Loucy (cell line): ENCODE results near the gene SDF2L1.
A peak's percentile ranks its signal among the peaks of the same experiment; 100 is the strongest.

ENCODE experiments used
- H2AFZ ChIP-seq: fragments of 200-600 bp; sonication (generic); 2 replicates; pipeline ENCODE4 v1.6.0; 2016; ENCODE audit warnings: antibody characterized with exemption, mild to moderate bottlenecking, low read length, moderate library complexity
- H3F3A ChIP-seq: fragments of 200-600 bp; 2 replicates; pipeline ENCODE4 v1.6.0; 2016; ENCODE audit warnings: antibody characterized with exemption, low read depth, mild to moderate bottlenecking
- H3K27me3 ChIP-seq: fragments of 200-600 bp; sonication (generic); 2 replicates; pipeline ENCODE4 v1.6.1; 2014; ENCODE audit warnings: low read length, mild to moderate bottlenecking; ENCODE audit not compliant: insufficient read depth, poor library complexity, severe bottlenecking
- H3K36me3 ChIP-seq: fragments of 200-600 bp; sonication (generic); 2 replicates; pipeline ENCODE4 v1.6.1; 2016; ENCODE audit warnings: low read length; ENCODE audit not compliant: insufficient read depth
- H3K4me1 ChIP-seq: fragments of 200-600 bp; sonication (generic); 2 replicates; pipeline ENCODE4 v1.5.1; 2014; ENCODE audit warnings: low read length, mild to moderate bottlenecking; ENCODE audit not compliant: insufficient read depth, poor library complexity, severe bottlenecking
- H3K4me2 ChIP-seq: fragments of 200-600 bp; sonication (generic); 2 replicates; pipeline ENCODE4 v1.6.0; 2014; ENCODE audit warnings: antibody characterized with exemption, low read length, low read depth, mild to moderate bottlenecking; ENCODE audit not compliant: poor library complexity, severe bottlenecking
- H3K4me3 ChIP-seq: fragments of 200-600 bp; sonication (generic); 2 replicates; pipeline ENCODE4 v1.5.1; 2014; ENCODE audit warnings: low read length, mild to moderate bottlenecking, mixed read lengths; ENCODE audit not compliant: poor library complexity, severe bottlenecking
- H3K79me2 ChIP-seq: fragments of 200-600 bp; sonication (generic); 2 replicates; pipeline ENCODE4 v1.6.1; 2014; ENCODE audit warnings: low read length; ENCODE audit not compliant: insufficient read depth
- H3K9ac ChIP-seq: fragments of 200-600 bp; sonication (generic); 2 replicates; pipeline ENCODE4 v1.6.0; 2014; ENCODE audit warnings: mild to moderate bottlenecking, low read depth, low read length, moderate library complexity; ENCODE audit not compliant: poor library complexity, severe bottlenecking
- H3K9me2 ChIP-seq: fragments of 200-600 bp; sonication (generic); replicated peaks from 2 replicates; pipeline ENCODE4 v1.6.1; 2016; ENCODE audit warnings: low read depth, low read length, mixed read lengths
- H3K9me3 ChIP-seq: fragments of 200-600 bp; sonication (generic); 2 replicates; pipeline ENCODE4 v1.6.1; 2014; ENCODE audit warnings: mild to moderate bottlenecking, antibody characterized with exemption, low read length, low read depth; ENCODE audit not compliant: insufficient read depth
- H4K20me1 ChIP-seq: fragments of 200-600 bp; sonication (generic); 2 replicates; pipeline ENCODE4 v1.6.0; 2014; ENCODE audit warnings: antibody characterized with exemption, low read length, mild to moderate bottlenecking; ENCODE audit not compliant: insufficient read depth, poor library complexity, severe bottlenecking
- CTCF ChIP-seq: fragments of 200-600 bp; sonication (generic); conservative IDR thresholded peaks from 2 replicates; pipeline ENCODE4 v1.5.1; 2014; ENCODE audit warnings: mild to moderate bottlenecking, antibody characterized with exemption, low read length
- EZH2phosphoT487 ChIP-seq: fragments of 200-600 bp; IDR thresholded peaks from 2 replicates; pipeline ENCODE4 v1.6.1; 2018; ENCODE audit warnings: antibody characterized with exemption, mild to moderate bottlenecking, moderate library complexity, borderline replicate concordance

Gene SDF2L1

GRCh38 chr22:21624120-21624879, 17.8 kb upstream of the SDF2L1 start:
- no peaks in the 10 kb centered on the region for H3K27me3 ChIP-seq
- no peaks in the 10 kb centered on the region for H3K9me3 ChIP-seq
- peaks cover 82% of the 10 kb centered on the region for H4K20me1 ChIP-seq
- no peak overlapping the region for H3K4me3 ChIP-seq
- H3K4me1 ChIP-seq, result peaks cover 13% of the 10 kb centered on the region
- peaks cover 5% of the 10 kb centered on the region; the same call in 1 of the 2 replicates for H3F3A ChIP-seq
- H3K4me2 ChIP-seq, result no peak overlapping the region
- no peak overlapping the region for H3K9ac ChIP-seq
- H3K36me3 ChIP-seq, result peaks cover 61% of the 10 kb centered on the region; the same call in 1 of the 2 replicates
- no peak for TF ChIP-seq EZH2phosphoT487
- peak; percentile 88 for TF ChIP-seq CTCF
- no peaks in the 10 kb centered on the region for H3K9me2 ChIP-seq
- no peak overlapping the region for H2AFZ ChIP-seq
- peaks cover 85% of the 10 kb centered on the region for H3K79me2 ChIP-seq

GRCh38 chr22:21624880-21625791, 17.0 kb upstream of the SDF2L1 start:
- H2AFZ ChIP-seq, result no peak overlapping the region
- peaks cover 55% of the 10 kb centered on the region; the same call in 1 of the 2 replicates for H3K36me3 ChIP-seq
- H3K4me2 ChIP-seq, result no peak overlapping the region
- H3K79me2 ChIP-seq, result peaks cover 81% of the 10 kb centered on the region
- no peaks in the 10 kb centered on the region for H3K9me2 ChIP-seq
- no peak overlapping the region for H3K4me3 ChIP-seq
- H3K4me1 ChIP-seq, result peaks cover 13% of the 10 kb centered on the region
- no peaks in the 10 kb centered on the region for H3K9me3 ChIP-seq
- H3K9ac ChIP-seq, result no peak overlapping the region
- H3F3A ChIP-seq, result peaks cover 5% of the 10 kb centered on the region; the same call in 1 of the 2 replicates
- TF ChIP-seq CTCF (no peak), EZH2phosphoT487 (no peak)
- H3K27me3 ChIP-seq, result peaks cover 5% of the 10 kb centered on the region
- H4K20me1 ChIP-seq, result peaks cover 77% of the 10 kb centered on the region

GRCh38 chr22:21626073-21626734, 15.9 kb upstream of the SDF2L1 start:
- Histone ChIP-seq H3K9me2 (no peaks in the 10 kb centered on the region), H3K9me3 (no peaks in the 10 kb centered on the region), H3K4me3 (no peak overlapping the region), H4K20me1 (peaks cover 69% of the 10 kb centered on the region), H3F3A (peaks cover 5% of the 10 kb centered on the region; the same call in 1 of the 2 replicates), H3K4me2 (peak overlapping the region; percentile 93), H3K4me1 (peaks cover 13% of the 10 kb centered on the region), H2AFZ (no peak overlapping the region), H3K27me3 (peaks cover 5% of the 10 kb centered on the region), H3K36me3 (peaks cover 45% of the 10 kb centered on the region; the same call in 1 of the 2 replicates), H3K9ac (no peak overlapping the region), H3K79me2 (peaks cover 72% of the 10 kb centered on the region)
- no peak for TF ChIP-seq EZH2phosphoT487
- TF ChIP-seq CTCF, result no peak
